Measurements from ENCODE around the gene DGAT2L6. TPM values are rescaled to one million over a fixed set of nuclear protein-coding genes. Genes with fewer than 3 reads are reported as not detected.

The DGAT2L6 gene
- total and polyA plus RNA-seq, 2 experiments from 2014 or later, result not detected

DNA sequence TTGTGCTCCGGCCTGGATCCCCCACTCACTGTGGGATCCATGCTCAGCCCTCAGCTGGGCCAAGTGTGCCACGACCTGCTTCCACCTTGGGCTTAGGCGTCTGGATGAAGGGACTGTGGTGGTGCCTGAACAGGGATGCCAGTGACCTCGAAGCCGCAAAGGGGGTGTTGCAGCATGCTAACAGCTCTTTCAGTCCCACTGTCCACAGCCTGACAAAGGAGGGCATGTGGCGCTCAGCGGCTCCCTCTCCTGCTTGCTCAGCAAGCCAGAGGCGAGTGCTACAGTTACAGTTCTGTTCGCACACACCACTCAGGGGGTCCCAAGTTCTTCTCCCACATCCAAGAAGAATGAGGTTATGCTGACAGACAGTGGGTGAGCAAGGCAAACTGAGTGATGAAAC is 49.2 kb upstream of the DGAT2L6 start:
- Mint-ChIP-seq H3K36me3 (ENCODE audit: low read depth) (peaks cover 3% of the 10 kb centered on the region; the same call in 1 of the 3 replicates), H3K27ac (no peak overlapping the region), H3K4me3 (no peak overlapping the region), H3K9me3 (peaks cover 11% of the 10 kb centered on the region), H3K27me3 (ENCODE audit: insufficient read depth, low read depth, poor library complexity) (peaks cover 5% of the 10 kb centered on the region), H3K4me1 (peaks cover 29% of the 10 kb centered on the region)
- Histone ChIP-seq H3K27ac (ENCODE audit: low read depth) (no peak overlapping the region), H3K4me3 (no peak overlapping the region), H3K27me3 (ENCODE audit: insufficient read depth) (no peaks in the 10 kb centered on the region), H3K36me3 (ENCODE audit: insufficient read depth) (no peaks in the 10 kb centered on the region), H3K4me2 (peak overlapping the region; percentile 74; the same call in 1 of the 2 replicates), H4K20me1 (replicated peaks; ENCODE audit: insufficient read depth) (no peaks in the 10 kb centered on the region), H3K4me1 (ENCODE audit: insufficient read depth) (peaks cover 30% of the 10 kb centered on the region), H3K9me2 (ENCODE audit: insufficient read depth) (no peaks in the 10 kb centered on the region), H2AFZ (peak overlapping the region; percentile 59), H3F3A (replicated peaks; ENCODE audit: low read depth) (no peaks in the 10 kb centered on the region), H3K79me2 (replicated peaks; ENCODE audit: insufficient read depth) (no peaks in the 10 kb centered on the region)
- TF ChIP-seq ZNF331 (CRISPR knock-in tag; IDR thresholded peaks at IDR 0.05; ENCODE audit: low read depth), result no peak
- no peak for TF ChIP-seq CREB1 (CRISPR knock-in tag; IDR thresholded peaks at IDR 0.05; ENCODE audit: low read depth)
- TF ChIP-seq, protein P1, sequence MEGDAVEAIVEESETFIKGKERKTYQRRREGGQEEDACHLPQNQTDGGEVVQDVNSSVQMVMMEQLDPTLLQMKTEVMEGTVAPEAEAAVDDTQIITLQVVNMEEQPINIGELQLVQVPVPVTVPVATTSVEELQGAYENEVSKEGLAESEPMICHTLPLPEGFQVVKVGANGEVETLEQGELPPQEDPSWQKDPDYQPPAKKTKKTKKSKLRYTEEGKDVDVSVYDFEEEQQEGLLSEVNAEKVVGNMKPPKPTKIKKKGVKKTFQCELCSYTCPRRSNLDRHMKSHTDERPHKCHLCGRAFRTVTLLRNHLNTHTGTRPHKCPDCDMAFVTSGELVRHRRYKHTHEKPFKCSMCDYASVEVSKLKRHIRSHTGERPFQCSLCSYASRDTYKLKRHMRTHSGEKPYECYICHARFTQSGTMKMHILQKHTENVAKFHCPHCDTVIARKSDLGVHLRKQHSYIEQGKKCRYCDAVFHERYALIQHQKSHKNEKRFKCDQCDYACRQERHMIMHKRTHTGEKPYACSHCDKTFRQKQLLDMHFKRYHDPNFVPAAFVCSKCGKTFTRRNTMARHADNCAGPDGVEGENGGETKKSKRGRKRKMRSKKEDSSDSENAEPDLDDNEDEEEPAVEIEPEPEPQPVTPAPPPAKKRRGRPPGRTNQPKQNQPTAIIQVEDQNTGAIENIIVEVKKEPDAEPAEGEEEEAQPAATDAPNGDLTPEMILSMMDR (conservative IDR thresholded peaks at IDR 0.05; ENCODE audit: low read depth in 2 of 2), result peak in 1 of 2 experiments; percentile 24; a peak in 2 of 4 replicates
- TF ChIP-seq, protein P2, sequence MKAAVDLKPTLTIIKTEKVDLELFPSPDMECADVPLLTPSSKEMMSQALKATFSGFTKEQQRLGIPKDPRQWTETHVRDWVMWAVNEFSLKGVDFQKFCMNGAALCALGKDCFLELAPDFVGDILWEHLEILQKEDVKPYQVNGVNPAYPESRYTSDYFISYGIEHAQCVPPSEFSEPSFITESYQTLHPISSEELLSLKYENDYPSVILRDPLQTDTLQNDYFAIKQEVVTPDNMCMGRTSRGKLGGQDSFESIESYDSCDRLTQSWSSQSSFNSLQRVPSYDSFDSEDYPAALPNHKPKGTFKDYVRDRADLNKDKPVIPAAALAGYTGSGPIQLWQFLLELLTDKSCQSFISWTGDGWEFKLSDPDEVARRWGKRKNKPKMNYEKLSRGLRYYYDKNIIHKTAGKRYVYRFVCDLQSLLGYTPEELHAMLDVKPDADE (IDR thresholded peaks at IDR 0.05), result no peak
- no peak for TF ChIP-seq EZH2 (IDR thresholded peaks at IDR 0.05; ENCODE audit: low read depth, unreplicated experiment)
- TF ChIP-seq EZH2phosphoT487 (IDR thresholded peaks at IDR 0.05; ENCODE audit: unreplicated experiment), result no peak
- TF ChIP-seq, protein P3, sequence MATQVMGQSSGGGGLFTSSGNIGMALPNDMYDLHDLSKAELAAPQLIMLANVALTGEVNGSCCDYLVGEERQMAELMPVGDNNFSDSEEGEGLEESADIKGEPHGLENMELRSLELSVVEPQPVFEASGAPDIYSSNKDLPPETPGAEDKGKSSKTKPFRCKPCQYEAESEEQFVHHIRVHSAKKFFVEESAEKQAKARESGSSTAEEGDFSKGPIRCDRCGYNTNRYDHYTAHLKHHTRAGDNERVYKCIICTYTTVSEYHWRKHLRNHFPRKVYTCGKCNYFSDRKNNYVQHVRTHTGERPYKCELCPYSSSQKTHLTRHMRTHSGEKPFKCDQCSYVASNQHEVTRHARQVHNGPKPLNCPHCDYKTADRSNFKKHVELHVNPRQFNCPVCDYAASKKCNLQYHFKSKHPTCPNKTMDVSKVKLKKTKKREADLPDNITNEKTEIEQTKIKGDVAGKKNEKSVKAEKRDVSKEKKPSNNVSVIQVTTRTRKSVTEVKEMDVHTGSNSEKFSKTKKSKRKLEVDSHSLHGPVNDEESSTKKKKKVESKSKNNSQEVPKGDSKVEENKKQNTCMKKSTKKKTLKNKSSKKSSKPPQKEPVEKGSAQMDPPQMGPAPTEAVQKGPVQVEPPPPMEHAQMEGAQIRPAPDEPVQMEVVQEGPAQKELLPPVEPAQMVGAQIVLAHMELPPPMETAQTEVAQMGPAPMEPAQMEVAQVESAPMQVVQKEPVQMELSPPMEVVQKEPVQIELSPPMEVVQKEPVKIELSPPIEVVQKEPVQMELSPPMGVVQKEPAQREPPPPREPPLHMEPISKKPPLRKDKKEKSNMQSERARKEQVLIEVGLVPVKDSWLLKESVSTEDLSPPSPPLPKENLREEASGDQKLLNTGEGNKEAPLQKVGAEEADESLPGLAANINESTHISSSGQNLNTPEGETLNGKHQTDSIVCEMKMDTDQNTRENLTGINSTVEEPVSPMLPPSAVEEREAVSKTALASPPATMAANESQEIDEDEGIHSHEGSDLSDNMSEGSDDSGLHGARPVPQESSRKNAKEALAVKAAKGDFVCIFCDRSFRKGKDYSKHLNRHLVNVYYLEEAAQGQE (IDR thresholded peaks at IDR 0.05; ENCODE audit: unreplicated experiment), result no peak
- peak; percentile 78 for ATAC-seq
- peak; percentile 25 for DNase-seq (ENCODE audit: low spot score)

DNA sequence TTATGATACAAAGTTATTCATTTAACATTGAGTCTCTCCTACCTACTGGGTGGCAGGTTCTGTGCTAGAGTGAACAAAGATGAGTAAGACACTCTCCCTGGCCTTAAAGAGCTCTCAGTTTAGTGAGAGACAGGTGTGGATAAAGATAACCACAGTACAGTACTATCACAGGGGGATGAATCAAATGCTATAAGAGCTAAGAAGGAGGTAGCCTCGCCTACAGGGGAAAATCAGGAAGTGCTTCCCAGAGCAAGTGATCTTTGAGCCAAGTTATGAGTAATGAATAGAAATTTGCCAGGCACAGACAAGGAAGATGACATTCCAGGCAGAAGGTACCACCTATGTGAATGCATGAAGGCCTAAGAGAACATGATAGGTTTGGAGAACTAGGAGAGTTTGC is 47.5 kb upstream of the DGAT2L6 start:
- no peak overlapping the region for H3K4me3 Mint-ChIP-seq
- peaks cover 4% of the 10 kb centered on the region; the same call in 2 of the 3 replicates for H3K36me3 Mint-ChIP-seq (ENCODE audit: low read depth)
- Histone ChIP-seq H3K4me3 (peak overlapping the region; percentile 10), H3K4me2 (peak overlapping the region; percentile 74), H3K79me2 (replicated peaks; ENCODE audit: insufficient read depth) (peaks cover 10% of the 10 kb centered on the region), H3K36me3 (ENCODE audit: insufficient read depth) (no peaks in the 10 kb centered on the region), H2AFZ (no peak overlapping the region), H3K9me2 (ENCODE audit: insufficient read depth) (no peaks in the 10 kb centered on the region), H3K27me3 (ENCODE audit: insufficient read depth) (no peaks in the 10 kb centered on the region), H3F3A (replicated peaks; ENCODE audit: low read depth) (no peaks in the 10 kb centered on the region), H3K27ac (ENCODE audit: low read depth) (peak overlapping the region; percentile 87), H3K4me1 (ENCODE audit: insufficient read depth) (peaks cover 33% of the 10 kb centered on the region), H4K20me1 (replicated peaks; ENCODE audit: insufficient read depth) (no peaks in the 10 kb centered on the region)
- H3K27ac Mint-ChIP-seq, result no peak overlapping the region
- ATAC-seq (no peak), DNase-seq (ENCODE audit: low spot score) (no peak)
- no peaks in the 10 kb centered on the region; the same call in 1 of the 3 replicates for H3K9me3 Mint-ChIP-seq
- H3K4me1 Mint-ChIP-seq, result peaks cover 29% of the 10 kb centered on the region
- H3K27me3 Mint-ChIP-seq (ENCODE audit: insufficient read depth, low read depth, poor library complexity), result peaks cover 5% of the 10 kb centered on the region
- TF ChIP-seq STAT1 (IDR thresholded peaks at IDR 0.05; ENCODE audit: unreplicated experiment) (no peak), CREB1 (CRISPR knock-in tag; IDR thresholded peaks at IDR 0.05; ENCODE audit: low read depth) (no peak), POLR2AphosphoS5 (IDR thresholded peaks at IDR 0.05; ENCODE audit: low read depth) (no peak), ZNF331 (CRISPR knock-in tag; IDR thresholded peaks at IDR 0.05; ENCODE audit: low read depth) (no peak)
- TF ChIP-seq, protein P1 (conservative IDR thresholded peaks at IDR 0.05; ENCODE audit: low read depth in 2 of 2), result no peak

Data from GM23338 (cell line).